ENCODE measurements around the gene COL12A1.

DNA sequence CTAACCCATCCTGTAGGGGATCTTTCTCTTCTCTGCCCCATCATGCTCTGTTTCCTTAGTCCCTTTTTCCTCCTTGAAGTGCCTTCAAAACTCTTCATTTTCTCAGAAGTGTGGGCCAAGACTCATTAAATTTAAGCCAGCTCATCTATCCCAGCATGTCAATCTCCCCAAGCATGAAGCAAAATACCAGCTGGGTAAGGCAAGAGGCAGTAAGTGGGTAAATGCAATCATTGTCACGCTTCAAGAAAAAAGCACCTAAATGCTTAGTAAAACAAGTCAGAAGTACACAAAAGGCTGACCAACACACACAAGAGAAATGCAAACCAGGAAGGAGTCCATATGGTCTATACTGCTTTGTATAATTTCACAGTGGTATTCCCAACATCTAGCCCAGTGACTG lies 61.5 kb downstream of the COL12A1 start:
- TF ChIP-seq, protein P1, sequence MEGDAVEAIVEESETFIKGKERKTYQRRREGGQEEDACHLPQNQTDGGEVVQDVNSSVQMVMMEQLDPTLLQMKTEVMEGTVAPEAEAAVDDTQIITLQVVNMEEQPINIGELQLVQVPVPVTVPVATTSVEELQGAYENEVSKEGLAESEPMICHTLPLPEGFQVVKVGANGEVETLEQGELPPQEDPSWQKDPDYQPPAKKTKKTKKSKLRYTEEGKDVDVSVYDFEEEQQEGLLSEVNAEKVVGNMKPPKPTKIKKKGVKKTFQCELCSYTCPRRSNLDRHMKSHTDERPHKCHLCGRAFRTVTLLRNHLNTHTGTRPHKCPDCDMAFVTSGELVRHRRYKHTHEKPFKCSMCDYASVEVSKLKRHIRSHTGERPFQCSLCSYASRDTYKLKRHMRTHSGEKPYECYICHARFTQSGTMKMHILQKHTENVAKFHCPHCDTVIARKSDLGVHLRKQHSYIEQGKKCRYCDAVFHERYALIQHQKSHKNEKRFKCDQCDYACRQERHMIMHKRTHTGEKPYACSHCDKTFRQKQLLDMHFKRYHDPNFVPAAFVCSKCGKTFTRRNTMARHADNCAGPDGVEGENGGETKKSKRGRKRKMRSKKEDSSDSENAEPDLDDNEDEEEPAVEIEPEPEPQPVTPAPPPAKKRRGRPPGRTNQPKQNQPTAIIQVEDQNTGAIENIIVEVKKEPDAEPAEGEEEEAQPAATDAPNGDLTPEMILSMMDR (IDR thresholded peaks at IDR 0.05), result no peak
- TF ChIP-seq, protein P2, sequence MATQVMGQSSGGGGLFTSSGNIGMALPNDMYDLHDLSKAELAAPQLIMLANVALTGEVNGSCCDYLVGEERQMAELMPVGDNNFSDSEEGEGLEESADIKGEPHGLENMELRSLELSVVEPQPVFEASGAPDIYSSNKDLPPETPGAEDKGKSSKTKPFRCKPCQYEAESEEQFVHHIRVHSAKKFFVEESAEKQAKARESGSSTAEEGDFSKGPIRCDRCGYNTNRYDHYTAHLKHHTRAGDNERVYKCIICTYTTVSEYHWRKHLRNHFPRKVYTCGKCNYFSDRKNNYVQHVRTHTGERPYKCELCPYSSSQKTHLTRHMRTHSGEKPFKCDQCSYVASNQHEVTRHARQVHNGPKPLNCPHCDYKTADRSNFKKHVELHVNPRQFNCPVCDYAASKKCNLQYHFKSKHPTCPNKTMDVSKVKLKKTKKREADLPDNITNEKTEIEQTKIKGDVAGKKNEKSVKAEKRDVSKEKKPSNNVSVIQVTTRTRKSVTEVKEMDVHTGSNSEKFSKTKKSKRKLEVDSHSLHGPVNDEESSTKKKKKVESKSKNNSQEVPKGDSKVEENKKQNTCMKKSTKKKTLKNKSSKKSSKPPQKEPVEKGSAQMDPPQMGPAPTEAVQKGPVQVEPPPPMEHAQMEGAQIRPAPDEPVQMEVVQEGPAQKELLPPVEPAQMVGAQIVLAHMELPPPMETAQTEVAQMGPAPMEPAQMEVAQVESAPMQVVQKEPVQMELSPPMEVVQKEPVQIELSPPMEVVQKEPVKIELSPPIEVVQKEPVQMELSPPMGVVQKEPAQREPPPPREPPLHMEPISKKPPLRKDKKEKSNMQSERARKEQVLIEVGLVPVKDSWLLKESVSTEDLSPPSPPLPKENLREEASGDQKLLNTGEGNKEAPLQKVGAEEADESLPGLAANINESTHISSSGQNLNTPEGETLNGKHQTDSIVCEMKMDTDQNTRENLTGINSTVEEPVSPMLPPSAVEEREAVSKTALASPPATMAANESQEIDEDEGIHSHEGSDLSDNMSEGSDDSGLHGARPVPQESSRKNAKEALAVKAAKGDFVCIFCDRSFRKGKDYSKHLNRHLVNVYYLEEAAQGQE (IDR thresholded peaks at IDR 0.05; ENCODE audit: insufficient read depth in 1 of 2, low read depth in 2 of 2, low read length in 1 of 2), result no peak
- TF ChIP-seq TCF7L2 (IDR thresholded peaks at IDR 0.05; ENCODE audit: low read depth, low read length), result no peak
- TF ChIP-seq POLR2AphosphoS5 (IDR thresholded peaks at IDR 0.05; ENCODE audit: low read depth, low read length), result no peak
- TF ChIP-seq SIN3A (IDR thresholded peaks at IDR 0.05; ENCODE audit: borderline replicate concordance, insufficient read depth, low read depth, low read length), result no peak

Data from Panc1 (cell line).